WTC11 (cell line): ENCODE data around the gene SMYD3. TPM values are rescaled to one million over a fixed set of nuclear protein-coding genes. Genes with fewer than 3 reads are reported as not detected.

Experiments used
- ATAC-seq: fragments of 200-7000 bp; cut with Tn5 transposase; 2 replicates; pipeline ENCODE4 v1.10.0; 2021; ENCODE audit warnings: mild to moderate bottlenecking, moderate library complexity
- CTCF ChIA-PET: fragments of 300-600 bp; sonication (Branson Sonifier 250); formaldehyde crosslinking; loops from one replicate; lab custom pipeline; 2021; ENCODE audit warnings: antibody characterized with exemption; lab: Charles Lee
- POLR2A ChIA-PET: fragments of 350-600 bp; sonication (Branson Sonifier 250); formaldehyde crosslinking; loops from one replicate; lab custom pipeline; 2021; ENCODE audit warnings: antibody characterized with exemption; lab: Charles Lee
- DNase-seq: peaks from one replicate; pipeline ENCODE4 v3.0.0; 2021; ENCODE audit warnings: low spot score
- H3K27ac Mint-ChIP-seq: 2 replicates; pipeline ENCODE4 v1.8.0; 2021; ENCODE audit warnings: mixed read lengths
- H3K27me3 Mint-ChIP-seq: 2 replicates; pipeline ENCODE4 v1.8.0; 2021; ENCODE audit warnings: low read depth, mild to moderate bottlenecking, moderate library complexity, mixed read lengths
- H3K36me3 Mint-ChIP-seq: 2 replicates; pipeline ENCODE4 v1.8.0; 2021; ENCODE audit warnings: mixed read lengths
- H3K4me1 Mint-ChIP-seq: 2 replicates; pipeline ENCODE4 v1.8.0; 2022; ENCODE audit warnings: mixed read lengths
- H3K4me3 Mint-ChIP-seq: 2 replicates; pipeline ENCODE4 v1.8.0; 2021; ENCODE audit warnings: mild to moderate bottlenecking, moderate library complexity, mixed read lengths
- H3K9me3 Mint-ChIP-seq: 2 replicates; pipeline ENCODE4 v1.8.0; 2021; ENCODE audit warnings: mixed read lengths
- AR ChIP-seq: fragments of 250-450 bp; sonication (Bioruptor Pico); IDR thresholded peaks from 2 replicates; pipeline ENCODE4 v1.9.0; 2021; ENCODE audit warnings: mild to moderate bottlenecking
- CREM ChIP-seq: sonication (generic); formaldehyde crosslinking; IDR thresholded peaks from 2 replicates; pipeline ENCODE4 v1.8.1; 2022; ENCODE audit warnings: mild to moderate bottlenecking, missing genetic modification reagents, moderate library complexity
- FOXP1 ChIP-seq: sonication (generic); formaldehyde crosslinking; IDR thresholded peaks from 2 replicates; pipeline ENCODE4 v1.8.0; 2022; ENCODE audit warnings: missing genetic modification reagents, mild to moderate bottlenecking, moderate library complexity, borderline replicate concordance
- GABPB1 ChIP-seq: sonication (generic); formaldehyde crosslinking; IDR thresholded peaks from 2 replicates; pipeline ENCODE4 v1.8.1; 2023; ENCODE audit warnings: mild to moderate bottlenecking, missing genetic modification reagents
- HMGA2 ChIP-seq: fragments of 250-450 bp; sonication (Bioruptor Pico); IDR thresholded peaks from 2 replicates; pipeline ENCODE4 v1.4.0; 2021; ENCODE audit warnings: mild to moderate bottlenecking, moderate library complexity
- JAZF1 ChIP-seq: fragments of 250-450 bp; sonication (Bioruptor Pico); IDR thresholded peaks from 2 replicates; pipeline ENCODE4 v1.9.0; 2021; ENCODE audit warnings: moderate library complexity, mild to moderate bottlenecking, inconsistent platforms
- MAX ChIP-seq: sonication (generic); formaldehyde crosslinking; IDR thresholded peaks from 2 replicates; pipeline ENCODE4 v1.8.0; 2022; ENCODE audit warnings: mild to moderate bottlenecking, missing genetic modification reagents
- NFATC4 ChIP-seq: fragments of 250-450 bp; sonication (Bioruptor Pico); IDR thresholded peaks from 2 replicates; pipeline ENCODE4 v1.9.0; 2021; ENCODE audit warnings: mild to moderate bottlenecking
- NFYB ChIP-seq: sonication (generic); formaldehyde crosslinking; conservative IDR thresholded peaks from 2 replicates; pipeline ENCODE4 v1.8.0; 2022; ENCODE audit warnings: low read depth, missing genetic modification reagents
- RORB ChIP-seq: fragments of 250-450 bp; sonication (Bioruptor Pico); IDR thresholded peaks from 2 replicates; pipeline ENCODE4 v1.9.0; 2021; ENCODE audit warnings: mild to moderate bottlenecking
- ZBTB43 ChIP-seq: sonication (generic); formaldehyde crosslinking; IDR thresholded peaks from 2 replicates; pipeline ENCODE4 v1.8.1; 2023; ENCODE audit warnings: mild to moderate bottlenecking, missing genetic modification reagents
- ZNF121 ChIP-seq: sonication (generic); formaldehyde crosslinking; IDR thresholded peaks from 2 replicates; pipeline ENCODE4 v1.8.0; 2023; ENCODE audit warnings: missing genetic modification reagents
- ZNF219 ChIP-seq: sonication (generic); formaldehyde crosslinking; IDR thresholded peaks from 2 replicates; pipeline ENCODE4 v1.8.0; 2023; ENCODE audit warnings: missing genetic modification reagents, mild to moderate bottlenecking, borderline replicate concordance
- ZNF317 ChIP-seq: sonication (generic); formaldehyde crosslinking; IDR thresholded peaks from 2 replicates; pipeline ENCODE4 v1.8.1; 2023; ENCODE audit warnings: low read depth, mild to moderate bottlenecking, moderate library complexity, missing genetic modification reagents, borderline replicate concordance
- total RNA-seq: library from RNA; stranded (reverse); gene quantifications from 3 replicates; pipeline ENCODE4 v1.2.3, GENCODE V29; 2021
- TF ChIP-seq, protein P1 (sequence below): fragments of 250-450 bp; sonication (Bioruptor Pico); IDR thresholded peaks from 2 replicates; pipeline ENCODE4 v1.9.0; 2021; ENCODE audit warnings: mild to moderate bottlenecking, borderline replicate concordance
- TF ChIP-seq, protein P2 (sequence below): sonication (generic); formaldehyde crosslinking; IDR thresholded peaks from 2 replicates; pipeline ENCODE4 v1.8.1; 2023; ENCODE audit warnings: mild to moderate bottlenecking, missing genetic modification reagents, moderate library complexity

SMYD3 gene
- total RNA-seq, 1 experiment from 2014 or later, result 21.4 TPM

DNA sequence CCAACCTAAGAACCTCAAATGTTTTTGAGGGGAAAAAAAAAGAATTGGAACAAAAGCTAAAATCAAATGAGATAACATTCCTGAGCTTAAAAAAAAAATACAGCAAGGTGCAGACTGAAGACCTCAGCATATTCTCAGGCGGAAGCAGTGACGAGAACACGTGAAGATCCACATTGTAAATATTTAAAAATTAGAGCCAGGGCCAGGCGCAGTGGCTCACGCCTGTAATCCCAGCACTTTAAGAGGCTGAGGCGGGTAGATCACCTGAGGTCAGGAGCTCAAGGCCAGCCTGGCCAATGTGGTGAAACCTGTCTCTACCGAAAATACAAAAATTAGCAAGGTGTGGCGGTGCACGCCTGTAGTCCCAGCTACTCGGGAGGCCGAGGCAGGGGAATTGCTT is 43.3 kb upstream of the SMYD3 start:
- Mint-ChIP-seq H3K36me3 (peaks cover 36% of the 10 kb centered on the region), H3K4me1 (no peaks in the 10 kb centered on the region), H3K27ac (no peak overlapping the region), H3K9me3 (no peaks in the 10 kb centered on the region), H3K27me3 (no peaks in the 10 kb centered on the region), H3K4me3 (no peak overlapping the region)
- no peak for TF ChIP-seq MAX (CRISPR knock-in tag)
- no peak for TF ChIP-seq ZNF219 (CRISPR knock-in tag)
- no peak for TF ChIP-seq ZNF121 (CRISPR knock-in tag)
- no peak for TF ChIP-seq AR (CRISPR knock-in tag)
- TF ChIP-seq, protein P1, sequence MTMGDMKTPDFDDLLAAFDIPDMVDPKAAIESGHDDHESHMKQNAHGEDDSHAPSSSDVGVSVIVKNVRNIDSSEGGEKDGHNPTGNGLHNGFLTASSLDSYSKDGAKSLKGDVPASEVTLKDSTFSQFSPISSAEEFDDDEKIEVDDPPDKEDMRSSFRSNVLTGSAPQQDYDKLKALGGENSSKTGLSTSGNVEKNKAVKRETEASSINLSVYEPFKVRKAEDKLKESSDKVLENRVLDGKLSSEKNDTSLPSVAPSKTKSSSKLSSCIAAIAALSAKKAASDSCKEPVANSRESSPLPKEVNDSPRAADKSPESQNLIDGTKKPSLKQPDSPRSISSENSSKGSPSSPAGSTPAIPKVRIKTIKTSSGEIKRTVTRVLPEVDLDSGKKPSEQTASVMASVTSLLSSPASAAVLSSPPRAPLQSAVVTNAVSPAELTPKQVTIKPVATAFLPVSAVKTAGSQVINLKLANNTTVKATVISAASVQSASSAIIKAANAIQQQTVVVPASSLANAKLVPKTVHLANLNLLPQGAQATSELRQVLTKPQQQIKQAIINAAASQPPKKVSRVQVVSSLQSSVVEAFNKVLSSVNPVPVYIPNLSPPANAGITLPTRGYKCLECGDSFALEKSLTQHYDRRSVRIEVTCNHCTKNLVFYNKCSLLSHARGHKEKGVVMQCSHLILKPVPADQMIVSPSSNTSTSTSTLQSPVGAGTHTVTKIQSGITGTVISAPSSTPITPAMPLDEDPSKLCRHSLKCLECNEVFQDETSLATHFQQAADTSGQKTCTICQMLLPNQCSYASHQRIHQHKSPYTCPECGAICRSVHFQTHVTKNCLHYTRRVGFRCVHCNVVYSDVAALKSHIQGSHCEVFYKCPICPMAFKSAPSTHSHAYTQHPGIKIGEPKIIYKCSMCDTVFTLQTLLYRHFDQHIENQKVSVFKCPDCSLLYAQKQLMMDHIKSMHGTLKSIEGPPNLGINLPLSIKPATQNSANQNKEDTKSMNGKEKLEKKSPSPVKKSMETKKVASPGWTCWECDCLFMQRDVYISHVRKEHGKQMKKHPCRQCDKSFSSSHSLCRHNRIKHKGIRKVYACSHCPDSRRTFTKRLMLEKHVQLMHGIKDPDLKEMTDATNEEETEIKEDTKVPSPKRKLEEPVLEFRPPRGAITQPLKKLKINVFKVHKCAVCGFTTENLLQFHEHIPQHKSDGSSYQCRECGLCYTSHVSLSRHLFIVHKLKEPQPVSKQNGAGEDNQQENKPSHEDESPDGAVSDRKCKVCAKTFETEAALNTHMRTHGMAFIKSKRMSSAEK (CRISPR knock-in tag), result no peak
- no peak for TF ChIP-seq RORB
- no peak for TF ChIP-seq CREM (CRISPR knock-in tag)
- TF ChIP-seq HMGA2 (CRISPR knock-in tag), result no peak
- TF ChIP-seq ZBTB43 (CRISPR knock-in tag), result no peak
- TF ChIP-seq ZNF317 (CRISPR knock-in tag), result no peak
- TF ChIP-seq FOXP1 (CRISPR knock-in tag), result no peak
- no peak for TF ChIP-seq NFATC4 (CRISPR knock-in tag)
- no peak for TF ChIP-seq JAZF1
- TF ChIP-seq, protein P2, sequence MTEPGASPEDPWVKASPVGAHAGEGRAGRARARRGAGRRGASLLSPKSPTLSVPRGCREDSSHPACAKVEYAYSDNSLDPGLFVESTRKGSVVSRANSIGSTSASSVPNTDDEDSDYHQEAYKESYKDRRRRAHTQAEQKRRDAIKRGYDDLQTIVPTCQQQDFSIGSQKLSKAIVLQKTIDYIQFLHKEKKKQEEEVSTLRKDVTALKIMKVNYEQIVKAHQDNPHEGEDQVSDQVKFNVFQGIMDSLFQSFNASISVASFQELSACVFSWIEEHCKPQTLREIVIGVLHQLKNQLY (CRISPR knock-in tag), result no peak
- no peak for ATAC-seq
- ChIA-PET CTCF (no interaction called here), POLR2A (no interaction called here)
- no peak for DNase-seq

GRCh38 chr1:246549665-246550064 is 42.6 kb upstream of the SMYD3 start:
- Mint-ChIP-seq H3K36me3 (peaks cover 28% of the 10 kb centered on the region), H3K27ac (no peak overlapping the region), H3K4me3 (no peak overlapping the region), H3K9me3 (no peaks in the 10 kb centered on the region), H3K4me1 (no peaks in the 10 kb centered on the region), H3K27me3 (no peaks in the 10 kb centered on the region)
- POLR2A ChIA-PET, result no interaction called here
- CTCF ChIA-PET, result no interaction called here
- TF ChIP-seq NFYB (CRISPR knock-in tag) (no peak), GABPB1 (CRISPR knock-in tag) (no peak)
- TF ChIP-seq, protein P2 (CRISPR knock-in tag), result no peak
- ATAC-seq, result no peak
- DNase-seq, result no peak
